Measurements from ENCODE around the gene EPX. TPM values are rescaled to one million over a fixed set of nuclear protein-coding genes. Genes with fewer than 3 reads are reported as not detected.

The EPX gene
- total and polyA plus RNA-seq, 2 experiments from 2014 or later, result not detected

DNA sequence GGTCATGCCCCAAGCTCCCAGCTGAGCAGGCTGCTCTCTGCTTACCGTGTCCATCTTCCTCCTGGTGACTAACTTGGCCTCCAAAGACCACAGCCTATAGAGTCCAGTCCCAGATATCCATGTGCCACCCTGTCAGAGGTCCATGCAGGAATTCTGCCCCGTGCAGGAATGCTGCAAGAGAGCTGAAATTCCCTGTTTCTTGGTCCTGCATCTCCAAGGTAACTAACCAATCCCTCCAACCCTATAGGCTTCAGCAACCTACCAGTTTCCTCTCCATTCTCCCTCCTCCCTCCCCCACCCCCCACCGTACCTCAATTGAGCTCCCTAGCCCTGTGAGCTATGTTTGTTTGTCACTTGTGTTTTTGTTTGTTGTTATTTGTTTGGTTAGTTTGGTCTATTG lies 36.2 kb downstream of the EPX start:
- DNase-seq (ENCODE audit: low read depth in 1 of 2, low spot score in 1 of 2), result no peak
- Histone ChIP-seq H3K9me3 (ENCODE audit: low read depth) (no peaks in the 10 kb centered on the region), H3K27me3 (peaks cover 15% of the 10 kb centered on the region), H3K36me3 (no peaks in the 10 kb centered on the region), H3K4me3 (no peak overlapping the region), H3K4me1 (ENCODE audit: low read depth) (no peaks in the 10 kb centered on the region), H3K27ac (no peak overlapping the region)
- TF ChIP-seq, protein P1, sequence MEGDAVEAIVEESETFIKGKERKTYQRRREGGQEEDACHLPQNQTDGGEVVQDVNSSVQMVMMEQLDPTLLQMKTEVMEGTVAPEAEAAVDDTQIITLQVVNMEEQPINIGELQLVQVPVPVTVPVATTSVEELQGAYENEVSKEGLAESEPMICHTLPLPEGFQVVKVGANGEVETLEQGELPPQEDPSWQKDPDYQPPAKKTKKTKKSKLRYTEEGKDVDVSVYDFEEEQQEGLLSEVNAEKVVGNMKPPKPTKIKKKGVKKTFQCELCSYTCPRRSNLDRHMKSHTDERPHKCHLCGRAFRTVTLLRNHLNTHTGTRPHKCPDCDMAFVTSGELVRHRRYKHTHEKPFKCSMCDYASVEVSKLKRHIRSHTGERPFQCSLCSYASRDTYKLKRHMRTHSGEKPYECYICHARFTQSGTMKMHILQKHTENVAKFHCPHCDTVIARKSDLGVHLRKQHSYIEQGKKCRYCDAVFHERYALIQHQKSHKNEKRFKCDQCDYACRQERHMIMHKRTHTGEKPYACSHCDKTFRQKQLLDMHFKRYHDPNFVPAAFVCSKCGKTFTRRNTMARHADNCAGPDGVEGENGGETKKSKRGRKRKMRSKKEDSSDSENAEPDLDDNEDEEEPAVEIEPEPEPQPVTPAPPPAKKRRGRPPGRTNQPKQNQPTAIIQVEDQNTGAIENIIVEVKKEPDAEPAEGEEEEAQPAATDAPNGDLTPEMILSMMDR (IDR thresholded peaks at IDR 0.05; ENCODE audit: low read depth, low read length), result no peak

DNA sequence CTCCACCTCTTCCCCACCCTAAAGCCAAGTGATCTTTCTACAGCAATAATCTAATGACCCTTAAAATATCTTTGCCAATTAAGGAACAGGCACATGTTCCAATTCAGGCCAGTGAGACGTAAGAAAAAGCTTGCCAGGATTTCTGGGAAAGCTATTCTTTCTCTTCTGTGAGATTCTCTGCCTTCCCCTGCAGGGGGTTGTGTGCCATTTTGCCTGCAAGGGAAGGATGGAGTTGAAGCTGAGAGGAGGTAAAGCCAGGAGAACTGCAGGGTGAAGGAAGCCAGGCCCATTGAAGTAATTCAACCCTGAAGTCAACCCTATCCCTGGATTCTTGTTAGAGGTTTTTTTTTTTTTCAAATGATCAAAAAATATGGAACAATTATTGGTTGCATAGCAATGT lies 36.9 kb downstream of the EPX start:
- H3K36me3 ChIP-seq, result no peaks in the 10 kb centered on the region
- no peak overlapping the region for H3K4me3 ChIP-seq
- H3K27ac ChIP-seq, result no peak overlapping the region
- no peaks in the 10 kb centered on the region for H3K9me3 ChIP-seq (ENCODE audit: low read depth)
- TF ChIP-seq, protein P1 (IDR thresholded peaks at IDR 0.05; ENCODE audit: low read depth, low read length), result no peak
- H3K27me3 ChIP-seq, result peaks cover 18% of the 10 kb centered on the region
- no peaks in the 10 kb centered on the region for H3K4me1 ChIP-seq (ENCODE audit: low read depth)
- no peak for DNase-seq (ENCODE audit: low read depth in 1 of 2, low spot score in 1 of 2)

DNA sequence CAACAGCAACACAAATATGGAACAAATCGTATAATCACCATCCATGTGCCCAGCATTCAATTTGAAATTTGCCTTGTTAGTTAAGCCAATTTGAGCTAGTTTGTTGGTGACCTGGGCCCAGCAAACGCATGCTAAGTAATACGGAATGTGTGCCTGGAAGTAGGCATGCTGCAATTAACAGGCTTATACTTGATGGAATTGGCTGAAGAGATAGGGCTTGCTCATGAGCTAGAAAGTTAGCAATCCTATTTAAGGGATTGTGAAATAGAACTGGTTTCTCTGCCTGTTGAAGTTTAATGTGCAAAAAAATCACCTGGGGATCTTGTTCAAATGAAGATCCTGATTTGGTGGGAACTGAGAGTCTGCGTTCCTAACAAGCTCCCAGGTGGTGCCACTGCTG lies 37.4 kb downstream of the EPX start:
- Histone ChIP-seq H3K9me3 (ENCODE audit: low read depth) (no peaks in the 10 kb centered on the region), H3K4me1 (ENCODE audit: low read depth) (no peaks in the 10 kb centered on the region), H3K4me3 (no peak overlapping the region), H3K27ac (no peak overlapping the region), H3K27me3 (peaks cover 23% of the 10 kb centered on the region), H3K36me3 (no peaks in the 10 kb centered on the region)
- TF ChIP-seq, protein P1 (IDR thresholded peaks at IDR 0.05; ENCODE audit: low read depth, low read length), result no peak
- no peak for DNase-seq (ENCODE audit: low read depth in 1 of 2, low spot score in 1 of 2)

DNA sequence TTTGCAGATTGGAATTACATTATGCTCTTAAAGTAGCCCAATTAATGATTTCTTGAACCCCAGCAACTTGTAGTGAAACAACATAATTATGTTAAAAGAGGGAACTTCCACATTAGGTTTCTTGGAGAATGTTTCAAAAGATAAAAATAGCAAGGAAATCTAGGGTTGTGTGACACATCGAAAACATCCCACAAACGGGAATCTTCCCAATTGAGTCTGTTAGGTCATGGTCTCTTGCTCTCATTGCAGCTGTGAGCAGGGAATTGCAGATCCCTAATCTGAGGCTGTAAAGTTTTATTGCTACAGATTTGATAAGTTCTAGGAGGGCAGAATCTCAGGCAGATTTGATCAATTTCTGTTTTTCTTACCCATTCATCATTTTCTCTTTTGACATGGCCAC lies 39.1 kb downstream of the EPX start:
- no peaks in the 10 kb centered on the region for H3K4me1 ChIP-seq (ENCODE audit: low read depth)
- peaks cover 31% of the 10 kb centered on the region for H3K27me3 ChIP-seq
- no peak for DNase-seq (ENCODE audit: low read depth in 1 of 2, low spot score in 1 of 2)
- no peak overlapping the region for H3K4me3 ChIP-seq
- no peaks in the 10 kb centered on the region for H3K36me3 ChIP-seq
- no peaks in the 10 kb centered on the region for H3K9me3 ChIP-seq (ENCODE audit: low read depth)
- TF ChIP-seq, protein P1 (IDR thresholded peaks at IDR 0.05; ENCODE audit: low read depth, low read length), result no peak
- no peak overlapping the region for H3K27ac ChIP-seq

DNA sequence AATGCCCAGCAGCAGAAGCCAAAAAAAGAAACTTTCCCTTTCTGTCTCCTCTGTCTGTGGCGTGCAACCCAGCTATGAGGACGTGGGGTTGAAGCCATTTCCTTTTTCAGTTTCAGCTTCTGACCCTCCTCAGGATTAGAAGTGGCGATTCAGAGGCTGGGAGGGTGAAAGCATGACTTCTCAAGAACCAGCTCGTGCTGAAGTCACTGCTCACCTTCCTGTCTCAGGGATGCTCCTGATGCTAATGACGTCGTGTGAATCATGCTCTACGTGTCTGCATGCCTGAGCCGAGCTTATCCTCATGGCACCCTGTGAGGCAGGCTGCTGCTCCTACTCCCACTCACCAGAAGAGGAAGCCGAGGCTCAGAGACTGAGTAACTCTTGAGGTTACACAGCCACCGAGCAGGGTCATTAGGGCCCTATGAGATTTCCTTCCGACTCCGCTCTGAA lies 40.2 kb downstream of the EPX start:
- H3K36me3 ChIP-seq, result no peaks in the 10 kb centered on the region
- peaks cover 42% of the 10 kb centered on the region for H3K27me3 ChIP-seq
- DNase-seq (ENCODE audit: low read depth in 1 of 2, low spot score in 1 of 2), result peak in 1 of 2 donors; percentile 88
- H3K4me1 ChIP-seq (ENCODE audit: low read depth), result no peaks in the 10 kb centered on the region
- H3K9me3 ChIP-seq (ENCODE audit: low read depth), result no peaks in the 10 kb centered on the region
- TF ChIP-seq, protein P1 (IDR thresholded peaks at IDR 0.05; ENCODE audit: low read depth, low read length), result no peak
- no peak overlapping the region for H3K27ac ChIP-seq
- H3K4me3 ChIP-seq, result no peak overlapping the region

DNA sequence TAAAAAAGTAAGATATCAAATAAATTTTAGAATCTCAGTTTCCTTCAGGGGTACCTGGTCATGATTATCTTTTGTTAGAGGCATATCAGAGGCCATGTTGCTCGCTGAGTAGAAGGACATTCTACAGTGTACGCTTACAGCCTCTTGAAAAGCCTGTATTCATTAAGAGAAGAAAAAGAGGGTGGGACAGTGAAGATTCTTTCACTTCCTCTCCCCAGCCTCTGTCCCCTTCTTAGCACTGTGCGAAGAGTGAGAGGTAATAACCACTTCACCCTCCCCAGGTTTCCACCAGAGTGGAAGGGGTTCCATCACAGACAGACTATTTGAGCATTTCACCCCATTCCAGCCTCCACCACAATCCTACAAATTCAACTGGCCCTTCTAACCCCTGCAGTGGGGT lies 41.0 kb downstream of the EPX start:
- no peak for DNase-seq (ENCODE audit: low read depth in 1 of 2, low spot score in 1 of 2)
- Histone ChIP-seq H3K9me3 (ENCODE audit: low read depth) (no peaks in the 10 kb centered on the region), H3K4me3 (no peak overlapping the region), H3K36me3 (no peaks in the 10 kb centered on the region), H3K27ac (no peak overlapping the region), H3K27me3 (peaks cover 50% of the 10 kb centered on the region), H3K4me1 (ENCODE audit: low read depth) (no peaks in the 10 kb centered on the region)
- TF ChIP-seq, protein P1 (IDR thresholded peaks at IDR 0.05; ENCODE audit: low read depth, low read length), result no peak

Data from cardiac muscle cell (in vitro differentiated cells and primary cell).